SU-DHL-6 (cell line): Measurements from ENCODE around the gene BATF.

Source experiments
- H2AFZ ChIP-seq: fragments of 200-600 bp; sonication (generic); 2 replicates; pipeline ENCODE4 v1.6.1; 2014; ENCODE audit warnings: low read depth, mild to moderate bottlenecking, moderate library complexity, mixed read lengths, antibody characterized with exemption, low read length; ENCODE audit not compliant: severe bottlenecking
- H3F3A ChIP-seq: fragments of 200-600 bp; shearing (Covaris generic); 2 replicates; pipeline ENCODE4 v1.6.0; 2016; ENCODE audit warnings: antibody characterized with exemption, mild to moderate bottlenecking; ENCODE audit not compliant: insufficient read depth
- H3K27ac ChIP-seq: fragments of 200-600 bp; sonication (generic); 2 replicates; pipeline ENCODE4 v1.5.1; 2016; ENCODE audit warnings: low read depth, mild to moderate bottlenecking, low read length, moderate library complexity, mixed read lengths
- H3K27me3 ChIP-seq: fragments of 200-600 bp; sonication (generic), shearing (Covaris generic); 2 replicates; pipeline ENCODE4 v1.6.0; 2014; ENCODE audit warnings: mild to moderate bottlenecking, low read length
- H3K36me3 ChIP-seq: fragments of 200-600 bp; sonication (generic); 2 replicates; pipeline ENCODE4 v1.6.1; 2014; ENCODE audit warnings: mild to moderate bottlenecking, low read length, mixed read lengths
- H3K4me2 ChIP-seq: fragments of 300-600, 200-600 bp; shearing (Covaris generic), sonication (generic); 2 replicates; pipeline ENCODE4 v1.6.0; 2014; ENCODE audit warnings: low read length, low read depth, mild to moderate bottlenecking; ENCODE audit not compliant: poor library complexity, severe bottlenecking
- H3K4me3 ChIP-seq: fragments of 200-600 bp; sonication (generic); 2 replicates; pipeline ENCODE4 v1.5.1; 2014; ENCODE audit warnings: antibody characterized with exemption, low read length, mild to moderate bottlenecking, mixed read lengths; ENCODE audit not compliant: insufficient read depth, poor library complexity, severe bottlenecking
- H3K79me2 ChIP-seq: fragments of 200-600 bp; sonication (generic); 2 replicates; pipeline ENCODE4 v1.6.1; 2014; ENCODE audit warnings: mild to moderate bottlenecking, low read length, moderate library complexity; ENCODE audit not compliant: insufficient read depth
- H3K9ac ChIP-seq: fragments of 200-600 bp; sonication (generic); 2 replicates; pipeline ENCODE4 v1.7.0; 2014; ENCODE audit warnings: mild to moderate bottlenecking, low read length
- H3K9me2 ChIP-seq: fragments of 200-600 bp; sonication (generic); replicated peaks from 2 replicates; pipeline ENCODE4 v1.6.1; 2014; ENCODE audit warnings: low read length; ENCODE audit not compliant: insufficient read depth
- H3K9me3 ChIP-seq: fragments of 200-600 bp; sonication (generic); 2 replicates; pipeline ENCODE4 v1.6.1; 2014; ENCODE audit warnings: low read length, mixed read lengths; ENCODE audit not compliant: insufficient read depth
- H4K20me1 ChIP-seq: fragments of 200-600 bp; sonication (generic); 2 replicates; pipeline ENCODE4 v1.6.1; 2014; ENCODE audit warnings: low read depth, mild to moderate bottlenecking, antibody characterized with exemption, low read length, moderate library complexity, mixed read lengths
- CTCF ChIP-seq: fragments of 200-600 bp; sonication (generic); IDR thresholded peaks from one replicate; pipeline ENCODE4 v1.5.1; 2017; ENCODE audit warnings: antibody characterized with exemption, mild to moderate bottlenecking, low read length, moderate library complexity; ENCODE audit not compliant: insufficient read depth, poor library complexity, severe bottlenecking
- EZH2phosphoT487 ChIP-seq: fragments of 200-600 bp; sonication (generic), shearing (Covaris generic); conservative IDR thresholded peaks from 2 replicates; pipeline ENCODE4 v1.6.1; 2018; ENCODE audit warnings: mild to moderate bottlenecking, antibody characterized with exemption, low read length, moderate library complexity, mixed read lengths

BATF gene

GRCh38 chr14:75568791-75569190 lies 46.5 kb downstream of the BATF start:
- Histone ChIP-seq H3K4me3 (no peak overlapping the region), H3K27me3 (no peaks in the 10 kb centered on the region), H3F3A (no peaks in the 10 kb centered on the region), H4K20me1 (no peaks in the 10 kb centered on the region), H3K36me3 (no peaks in the 10 kb centered on the region), H3K9ac (no peak overlapping the region), H3K9me3 (no peaks in the 10 kb centered on the region), H3K79me2 (no peaks in the 10 kb centered on the region), H2AFZ (no peak overlapping the region), H3K4me2 (no peak overlapping the region), H3K27ac (no peak overlapping the region), H3K9me2 (no peaks in the 10 kb centered on the region)
- no peak for TF ChIP-seq EZH2phosphoT487
- TF ChIP-seq CTCF, result no peak

GRCh38 chr14:75570797-75571196 lies 48.5 kb downstream of the BATF start:
- no peaks in the 10 kb centered on the region for H3K79me2 ChIP-seq
- no peaks in the 10 kb centered on the region for H4K20me1 ChIP-seq
- H3F3A ChIP-seq, result no peaks in the 10 kb centered on the region
- no peak overlapping the region for H3K9ac ChIP-seq
- H3K36me3 ChIP-seq, result no peaks in the 10 kb centered on the region
- H3K4me3 ChIP-seq, result no peak overlapping the region
- TF ChIP-seq CTCF (no peak), EZH2phosphoT487 (no peak)
- no peaks in the 10 kb centered on the region for H3K9me3 ChIP-seq
- no peak overlapping the region for H3K27ac ChIP-seq
- H3K4me2 ChIP-seq, result no peak overlapping the region
- H3K27me3 ChIP-seq, result no peaks in the 10 kb centered on the region
- H2AFZ ChIP-seq, result no peak overlapping the region
- no peaks in the 10 kb centered on the region for H3K9me2 ChIP-seq

GRCh38 chr14:75572104-75572503 lies 49.8 kb downstream of the BATF start:
- Histone ChIP-seq H3K4me3 (no peak overlapping the region), H3K27ac (no peak overlapping the region), H4K20me1 (no peaks in the 10 kb centered on the region), H3K27me3 (no peaks in the 10 kb centered on the region), H3K36me3 (no peaks in the 10 kb centered on the region), H3K9me3 (no peaks in the 10 kb centered on the region), H3K9me2 (no peaks in the 10 kb centered on the region), H3K4me2 (no peak overlapping the region), H3K79me2 (no peaks in the 10 kb centered on the region), H3K9ac (no peak overlapping the region), H2AFZ (no peak overlapping the region), H3F3A (no peaks in the 10 kb centered on the region)
- no peak for TF ChIP-seq CTCF
- no peak for TF ChIP-seq EZH2phosphoT487

GRCh38 chr14:75577090-75577489 lies 54.8 kb downstream of the BATF start:
- no peak overlapping the region for H3K9ac ChIP-seq
- no peak overlapping the region for H3K27ac ChIP-seq
- no peak overlapping the region for H3K4me3 ChIP-seq
- no peak overlapping the region for H2AFZ ChIP-seq
- H3F3A ChIP-seq, result no peaks in the 10 kb centered on the region
- TF ChIP-seq CTCF (no peak), EZH2phosphoT487 (no peak)
- H3K27me3 ChIP-seq, result no peaks in the 10 kb centered on the region
- H4K20me1 ChIP-seq, result no peaks in the 10 kb centered on the region
- H3K79me2 ChIP-seq, result no peaks in the 10 kb centered on the region
- H3K9me2 ChIP-seq, result no peaks in the 10 kb centered on the region
- no peak overlapping the region for H3K4me2 ChIP-seq
- no peaks in the 10 kb centered on the region for H3K36me3 ChIP-seq
- H3K9me3 ChIP-seq, result no peaks in the 10 kb centered on the region
